ENCODE data around the gene ZNF554.
"Not testable (repeated sequence)": the region's sequence is repeated elsewhere in the genome, so short reads cannot be mapped to it uniquely, and the experiment has no call there.

ZNF554 gene

DNA sequence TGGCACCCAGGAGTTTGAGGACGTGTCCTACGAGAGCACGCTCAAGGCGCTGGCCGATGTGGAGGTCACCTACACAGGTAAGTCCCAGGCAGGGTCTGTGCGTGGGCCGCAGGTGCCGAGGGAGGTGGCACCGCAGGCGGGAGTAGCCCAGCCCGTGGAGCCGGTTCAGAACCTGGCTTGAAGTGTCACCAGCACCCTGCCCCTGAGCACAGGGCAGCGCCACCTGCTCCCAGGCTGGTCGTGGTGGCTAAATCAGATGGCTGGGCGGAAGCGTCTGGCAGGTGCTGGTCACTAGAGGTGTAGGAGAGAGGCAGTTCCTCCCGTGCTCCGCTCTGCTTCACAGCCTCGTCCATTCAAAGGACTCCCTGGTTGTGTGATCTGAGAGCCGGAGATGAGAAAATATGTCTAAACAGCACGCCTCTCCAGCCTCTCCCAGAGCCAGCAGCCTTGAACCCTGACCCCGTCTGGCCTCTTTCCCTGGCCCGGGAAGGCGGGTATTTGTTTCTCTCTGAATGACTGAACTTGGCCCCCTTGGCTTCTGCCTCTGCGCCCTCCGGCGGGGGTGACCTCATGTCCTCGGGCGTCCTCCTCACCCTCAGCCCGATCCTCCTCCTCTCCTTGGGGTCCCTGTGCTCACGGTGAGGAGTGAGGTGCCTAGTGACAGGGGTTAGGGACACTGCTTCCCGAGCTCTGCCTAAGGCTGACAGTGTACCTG lies 29.0 kb upstream of the ZNF554 start:
- DNase-seq (ENCODE audit: low read depth in 2 of 2) = no peak

DNA sequence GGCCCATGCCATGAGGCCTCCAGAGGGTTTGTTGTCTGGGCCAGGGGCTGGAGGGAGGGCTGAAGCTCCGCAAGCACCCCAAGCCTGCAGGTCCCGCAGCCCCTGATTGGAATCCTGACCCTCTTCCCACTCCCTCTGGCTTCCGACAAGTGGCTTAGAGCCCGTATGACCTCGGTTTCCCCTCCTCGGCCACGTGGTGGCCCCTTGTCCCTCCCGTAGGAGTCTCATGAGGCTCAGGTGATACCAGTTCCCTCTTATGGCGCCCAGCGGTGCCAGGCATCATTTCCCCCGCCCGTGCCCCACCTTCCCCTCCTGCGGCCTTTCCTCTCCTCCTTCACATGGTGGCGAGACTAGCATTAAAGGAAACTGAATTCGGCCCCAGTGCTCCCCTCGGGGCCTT lies 28.2 kb upstream of the ZNF554 start:
- DNase-seq (ENCODE audit: low read depth in 2 of 2) = no peak

DNA sequence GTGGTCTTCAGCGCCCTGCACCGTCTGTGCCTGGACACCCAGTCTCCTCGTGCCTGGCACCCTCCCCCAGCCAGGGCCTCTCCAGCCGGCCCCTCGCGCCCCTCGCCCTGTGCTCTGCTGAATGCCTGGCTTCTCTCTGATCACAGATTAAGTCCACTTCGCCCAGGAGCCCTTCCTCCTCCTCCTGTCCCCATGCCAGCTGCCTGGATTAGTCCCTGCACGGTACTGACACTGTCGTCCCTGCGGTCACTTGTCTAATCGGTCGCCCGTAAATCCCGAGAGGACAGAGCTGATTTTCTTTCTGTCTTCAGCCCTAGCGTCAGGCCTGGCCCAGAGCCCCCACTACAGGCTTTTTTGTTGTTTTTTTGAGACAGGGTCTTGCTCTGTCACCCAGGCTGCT lies 27.8 kb upstream of the ZNF554 start:
- DNase-seq (ENCODE audit: low read depth in 2 of 2) = no peak

DNA sequence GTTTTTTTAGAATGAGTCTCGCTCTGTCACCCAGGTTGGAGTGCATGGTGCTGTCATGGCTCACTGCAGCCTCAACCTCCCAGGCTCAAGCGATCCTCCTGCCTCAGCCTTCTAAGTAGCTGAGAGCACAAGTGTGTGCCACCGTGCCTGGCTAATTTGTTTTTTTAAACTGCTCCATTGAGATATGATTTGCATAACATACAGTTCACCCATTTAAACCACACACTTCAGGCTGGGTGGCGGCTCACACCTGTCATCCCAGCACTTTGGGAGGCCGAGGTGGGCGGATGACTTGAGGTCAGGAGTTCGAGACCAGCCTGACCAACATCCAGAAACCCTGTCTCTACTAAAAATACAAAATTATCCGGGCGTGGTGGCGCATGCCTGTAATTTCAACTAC lies 27.0 kb upstream of the ZNF554 start:
- DNase-seq (ENCODE audit: low read depth in 2 of 2) = not testable (repeated sequence)

DNA sequence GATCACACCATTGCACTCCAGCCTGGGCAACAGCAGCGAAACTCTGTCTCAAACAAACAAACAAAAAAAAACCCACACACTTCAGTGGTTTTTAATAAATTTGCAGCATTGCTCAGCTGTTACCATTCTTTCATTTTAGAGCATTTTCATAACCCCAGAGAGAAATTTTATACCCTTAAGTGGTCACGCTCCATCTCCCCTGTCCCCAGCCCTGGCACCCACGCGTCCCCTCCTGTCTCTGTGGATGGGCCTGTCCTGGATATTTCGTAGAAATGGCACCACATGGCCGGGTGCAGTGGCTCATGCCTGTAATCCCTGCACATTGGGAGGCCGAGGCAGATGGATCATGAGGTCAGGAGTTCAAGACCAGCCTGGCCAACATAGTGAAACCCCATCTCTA lies 26.5 kb upstream of the ZNF554 start:
- no peak for DNase-seq (ENCODE audit: low read depth in 2 of 2)

DNA sequence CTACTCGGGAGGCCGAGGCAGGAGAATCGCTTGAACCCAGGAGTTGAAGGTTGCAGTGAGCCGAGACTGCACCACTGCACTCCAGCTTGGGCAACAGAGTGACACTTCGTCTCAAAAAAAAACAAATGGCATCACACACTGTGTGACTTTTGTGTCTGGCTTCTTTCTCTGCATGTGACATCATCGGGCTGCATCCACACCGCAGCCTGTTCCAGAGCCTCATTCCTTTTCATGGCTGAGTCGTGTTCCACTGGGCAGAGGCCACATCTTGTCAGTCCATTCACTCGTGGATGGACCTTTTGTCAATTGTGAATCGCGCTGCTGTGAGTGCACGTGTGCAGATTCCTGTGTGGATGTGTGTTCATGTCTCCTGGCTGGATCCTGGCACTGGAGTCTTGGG lies 26.1 kb upstream of the ZNF554 start:
- no peak for DNase-seq (ENCODE audit: low read depth in 2 of 2)

DNA sequence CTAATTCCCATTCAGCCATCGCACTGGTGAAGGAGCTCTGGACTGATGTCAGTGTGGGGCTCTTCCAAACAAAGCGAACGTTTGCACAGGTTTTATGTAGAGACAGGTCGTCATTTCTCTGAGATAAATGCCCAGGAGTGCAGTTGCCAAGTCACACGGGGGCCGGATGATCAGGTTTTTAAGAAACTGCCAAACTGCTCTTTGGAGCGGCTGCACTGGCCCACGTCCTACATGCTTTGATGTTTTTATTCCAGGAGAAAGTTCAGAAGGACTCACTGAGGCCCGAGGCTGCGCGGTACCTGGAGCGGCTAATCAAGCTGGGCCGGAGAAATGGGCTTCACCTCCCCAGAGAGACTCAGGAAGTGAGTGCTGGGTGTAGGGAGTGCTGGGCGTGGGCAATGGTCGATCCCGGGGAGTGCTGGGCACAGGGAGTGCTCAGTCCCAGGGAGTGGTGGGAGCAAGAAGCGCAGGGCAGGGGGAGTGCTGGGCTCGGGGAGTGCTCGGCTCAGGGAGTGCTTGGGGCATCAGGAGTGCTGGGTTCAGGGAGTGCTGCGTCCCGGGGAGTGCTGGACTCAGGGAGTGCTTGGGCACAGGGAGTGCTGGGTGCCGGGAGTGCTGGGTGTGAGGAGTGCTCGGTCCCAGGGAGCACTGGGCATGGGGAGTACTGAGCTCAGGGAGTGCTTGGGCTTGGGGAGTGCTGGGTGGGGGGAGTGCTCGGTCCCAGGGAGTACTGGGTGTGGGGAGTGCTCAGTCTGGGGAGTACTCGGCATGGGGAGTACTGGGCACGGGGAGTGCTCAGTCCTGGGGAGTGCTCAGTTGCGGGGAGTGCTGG lies 23.6 kb upstream of the ZNF554 start:
- no peak for DNase-seq (ENCODE audit: low read depth in 2 of 2)

DNA sequence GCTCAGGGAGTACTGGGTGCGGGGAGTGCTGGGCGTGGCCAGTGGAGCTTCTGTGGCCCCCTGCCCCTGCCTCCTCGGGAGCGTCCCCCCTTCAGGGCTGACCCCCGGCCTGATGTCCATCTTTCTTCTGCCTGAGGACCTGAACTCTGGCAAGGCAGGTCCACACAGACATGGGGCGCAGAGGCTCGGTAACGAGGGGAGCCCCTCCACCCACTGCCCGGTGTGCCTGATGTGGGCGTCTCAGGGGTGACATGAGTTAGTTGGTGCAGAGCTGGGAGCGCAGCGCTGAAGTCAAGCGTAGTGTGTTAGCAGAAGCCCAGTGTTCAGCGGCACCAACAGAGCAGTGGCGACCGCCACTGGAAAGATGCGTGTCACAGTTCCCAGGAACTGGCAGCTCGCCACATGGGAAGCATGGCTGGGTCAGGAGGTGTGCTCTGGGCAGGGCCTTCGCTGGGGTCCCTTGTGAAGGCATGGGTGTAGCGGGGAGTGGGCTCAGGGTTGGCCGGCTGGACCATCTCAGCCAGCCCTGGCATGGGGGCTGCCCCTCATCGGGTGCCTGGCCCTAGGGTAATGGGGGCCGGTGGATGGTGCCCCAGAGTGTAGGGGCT lies 22.9 kb upstream of the ZNF554 start:
- no peak for DNase-seq (ENCODE audit: low read depth in 2 of 2)

DNA sequence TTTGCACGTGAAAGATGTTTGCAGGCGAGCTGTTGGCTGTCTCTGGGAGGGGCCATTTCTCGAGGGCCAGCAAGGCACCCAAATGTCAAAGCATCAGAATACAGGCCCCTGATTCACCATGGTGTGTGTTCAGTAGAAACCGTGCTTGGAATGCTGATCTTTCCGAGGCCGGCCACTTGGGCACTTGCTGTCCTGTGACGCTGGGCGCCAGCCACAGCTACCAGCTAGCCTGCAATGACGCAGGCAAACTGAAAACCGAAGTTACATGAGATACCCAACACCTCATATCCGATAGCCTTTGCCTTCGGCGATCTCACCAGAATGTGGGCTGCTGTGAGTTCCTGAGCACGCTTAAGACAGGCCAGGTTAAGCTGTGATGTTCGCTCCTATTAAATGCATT lies 22.4 kb upstream of the ZNF554 start:
- DNase-seq (ENCODE audit: low read depth in 2 of 2) = no peak

DNA sequence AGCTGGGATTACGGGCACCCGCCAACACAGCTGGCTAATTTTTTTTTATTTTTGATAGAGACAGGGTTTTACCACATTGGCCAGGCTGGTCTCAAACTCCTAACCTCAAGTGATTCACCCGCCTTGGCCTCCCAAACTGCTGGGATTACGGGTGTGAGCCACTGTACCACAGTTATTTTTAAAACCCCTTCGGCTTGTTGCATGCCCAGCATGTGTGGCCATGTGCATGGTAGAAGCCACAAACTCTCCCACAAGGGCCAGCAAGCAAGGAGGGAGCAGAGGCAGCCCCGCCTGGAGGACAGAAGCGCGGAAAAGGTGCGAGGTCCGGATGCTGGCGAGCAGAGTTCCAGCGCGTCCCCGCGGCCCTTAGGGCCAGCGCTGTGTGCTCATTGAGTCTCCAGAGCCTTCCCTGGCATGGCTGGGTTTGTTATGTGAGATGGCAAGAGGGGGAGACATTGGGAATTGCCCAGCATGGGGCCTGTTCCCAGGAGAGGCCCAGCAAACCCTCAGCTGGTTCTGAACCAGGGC lies 21.4 kb upstream of the ZNF554 start:
- DNase-seq (ENCODE audit: low read depth in 2 of 2) = no peak

DNA sequence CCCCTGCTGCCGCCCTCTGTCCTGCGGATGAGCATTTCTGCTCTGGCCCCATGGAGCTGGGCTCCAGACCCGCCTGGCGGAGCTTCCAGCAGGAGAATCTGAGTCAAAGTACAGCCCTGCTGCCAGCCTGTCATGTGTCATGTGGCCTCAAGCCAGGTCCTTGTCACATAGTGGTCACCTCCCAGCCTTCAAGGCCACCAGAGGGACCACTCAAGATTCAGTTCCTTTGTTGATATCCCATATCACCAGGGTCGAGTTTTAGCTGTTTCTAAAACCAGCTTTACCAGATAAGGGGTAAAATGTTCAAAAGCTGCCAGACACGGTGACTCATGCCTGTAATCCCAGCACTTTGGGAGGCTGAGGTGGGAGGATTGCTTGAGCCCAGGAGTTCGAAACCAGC lies 20.9 kb upstream of the ZNF554 start:
- no peak for DNase-seq (ENCODE audit: low read depth in 2 of 2)

DNA sequence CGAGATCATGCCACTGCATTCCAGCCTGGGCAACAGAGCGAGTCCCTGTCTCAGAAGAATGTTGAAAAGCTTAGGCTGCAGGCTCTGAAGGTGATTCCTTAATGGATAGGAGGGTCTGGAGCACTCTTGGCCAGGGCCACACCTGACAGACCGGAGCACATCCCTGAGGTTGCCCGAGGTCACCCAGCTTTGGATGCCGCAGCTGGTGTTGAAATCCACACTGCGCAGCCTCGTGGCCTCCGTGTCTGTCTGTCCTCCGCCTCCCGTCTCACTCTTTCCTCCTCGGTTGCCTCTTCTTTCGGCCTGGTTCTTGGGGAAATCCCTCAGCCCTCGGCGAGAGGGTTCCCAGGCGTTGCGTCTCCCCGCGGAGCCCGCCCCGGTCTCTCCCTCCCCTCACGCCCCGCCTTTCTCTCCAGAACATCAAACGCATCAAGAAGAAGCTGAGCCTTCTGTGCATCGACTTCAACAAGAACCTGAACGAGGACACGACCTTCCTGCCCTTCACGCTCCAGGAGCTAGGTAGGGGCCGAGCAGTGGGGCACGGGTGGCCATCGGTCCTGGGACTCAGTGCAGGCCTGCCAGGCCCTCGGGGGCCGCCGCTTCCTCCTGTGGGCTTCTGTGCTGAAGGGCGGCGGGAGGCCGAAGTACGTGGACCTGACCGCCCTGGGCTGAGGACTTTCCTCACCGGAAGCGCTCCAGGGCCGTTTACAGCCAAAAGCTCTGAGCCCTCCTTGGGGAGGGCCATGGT lies 20.2 kb upstream of the ZNF554 start:
- DNase-seq (ENCODE audit: low read depth in 2 of 2) = no peak

DNA sequence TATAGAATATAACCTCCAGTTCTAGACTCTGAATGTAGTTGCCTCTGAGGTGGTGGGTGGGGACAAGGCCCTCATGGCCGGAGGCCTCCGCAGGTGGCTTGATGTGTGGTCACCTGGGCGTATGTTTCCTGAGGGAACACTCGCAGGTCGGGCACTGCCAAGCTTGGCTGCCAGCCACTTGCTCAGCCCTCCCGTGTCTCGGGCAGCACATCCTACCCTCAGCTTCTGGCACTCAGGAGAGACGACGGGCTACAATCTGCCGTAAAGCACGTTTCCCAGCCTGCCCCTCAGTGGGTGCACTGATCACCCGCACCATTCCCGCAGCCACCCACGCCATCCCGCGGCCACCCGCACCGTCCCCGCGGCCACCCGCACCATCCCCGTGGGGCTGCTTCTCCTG lies 19.2 kb upstream of the ZNF554 start:
- no peak for DNase-seq (ENCODE audit: low read depth in 2 of 2)

DNA sequence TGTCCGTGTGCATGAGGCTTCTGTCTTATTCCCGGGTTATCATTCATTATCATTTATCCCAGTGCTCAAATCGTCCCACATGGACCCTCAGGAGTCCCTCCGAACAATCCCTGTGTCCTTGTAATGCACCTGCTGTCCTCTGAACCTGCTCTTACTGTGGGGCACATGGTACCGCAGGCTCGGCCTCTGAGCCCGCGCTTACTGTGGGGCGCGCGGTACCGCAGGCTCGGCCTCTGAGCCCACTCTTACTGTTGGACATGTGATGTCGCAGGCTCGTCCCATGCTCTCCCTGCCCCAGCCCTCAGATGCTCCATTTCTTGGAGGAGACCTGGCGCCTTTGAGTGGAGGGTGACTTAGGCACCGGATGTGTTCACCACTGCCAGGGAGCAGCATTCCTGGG lies 16.8 kb upstream of the ZNF554 start:
- DNase-seq (ENCODE audit: low read depth in 2 of 2) = no peak

DNA sequence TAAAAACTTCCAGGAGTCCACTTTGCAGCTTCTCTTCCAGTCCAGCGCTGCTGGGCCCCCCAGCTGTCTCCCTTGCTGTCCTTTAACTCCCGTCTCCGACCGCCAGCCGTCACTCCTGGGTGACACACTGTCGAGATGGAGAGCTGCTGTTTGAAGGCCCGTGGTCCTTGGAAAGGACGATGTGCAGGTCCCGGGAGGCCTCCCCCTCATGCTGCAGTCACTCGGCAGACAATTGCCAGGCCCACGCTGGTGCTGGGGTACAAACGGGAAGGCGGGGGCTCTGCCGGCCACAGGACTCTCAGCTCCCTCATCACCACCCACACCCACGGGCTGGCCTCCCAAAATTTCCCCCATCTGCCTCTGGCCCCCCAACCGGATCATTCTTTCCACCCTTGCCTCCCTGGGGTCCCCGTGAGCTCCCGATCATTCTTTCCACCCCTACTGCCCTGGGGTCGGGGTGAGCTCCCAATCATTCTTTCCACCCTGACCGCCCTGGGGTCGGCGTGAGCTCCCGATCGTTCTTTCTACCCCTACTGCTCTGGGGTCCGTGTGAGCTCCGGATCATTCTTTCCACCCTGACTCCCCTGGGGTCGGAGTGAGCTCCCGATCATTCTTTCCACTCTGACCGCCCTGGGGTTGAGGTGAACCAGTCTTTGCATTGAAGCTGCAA lies 16.0 kb upstream of the ZNF554 start:
- DNase-seq (ENCODE audit: low read depth in 2 of 2) = no peak

DNA sequence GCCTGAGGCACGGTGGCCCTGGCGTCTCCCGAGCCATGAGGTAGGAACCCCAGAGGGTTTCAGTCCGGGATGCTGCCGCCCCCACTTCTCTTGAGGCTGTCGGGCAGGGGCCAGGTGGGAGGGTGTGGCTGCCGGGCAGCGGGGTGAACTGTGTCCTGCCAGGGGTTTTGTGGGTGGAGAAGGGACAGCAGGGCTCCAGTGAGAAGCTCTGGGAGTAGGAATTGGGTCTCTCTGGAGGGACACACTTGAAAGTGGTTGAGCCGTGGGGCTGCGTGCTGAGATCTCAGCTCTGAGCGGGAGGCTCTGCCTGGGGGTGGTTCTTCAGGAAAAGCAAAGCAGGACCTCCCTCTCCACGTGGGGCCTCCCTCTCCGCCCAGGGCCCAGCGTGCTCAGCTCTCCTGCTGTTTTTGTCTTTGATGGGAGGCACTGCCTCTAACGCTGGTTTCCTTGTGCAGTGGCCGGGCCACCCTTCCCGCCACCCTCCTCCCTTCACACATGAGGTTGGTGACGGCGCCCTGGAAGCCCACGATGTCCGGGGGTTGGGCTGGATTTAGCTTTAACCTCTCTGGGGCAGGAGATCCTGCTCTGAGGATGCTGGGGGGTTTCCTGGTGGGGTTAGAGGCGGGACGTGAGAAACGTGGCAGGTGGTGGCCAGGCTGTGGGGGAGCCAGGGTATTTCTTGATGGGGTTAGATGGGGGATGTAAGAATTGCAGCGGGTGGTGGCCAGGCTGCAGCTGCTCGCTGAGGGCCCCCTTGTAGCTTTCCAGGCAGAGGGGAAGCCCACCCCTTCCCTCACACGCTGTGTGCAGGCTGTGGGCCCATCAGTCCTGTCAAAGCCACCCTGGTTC lies 15.3 kb upstream of the ZNF554 start:
- DNase-seq (ENCODE audit: low read depth in 2 of 2) = no peak

DNA sequence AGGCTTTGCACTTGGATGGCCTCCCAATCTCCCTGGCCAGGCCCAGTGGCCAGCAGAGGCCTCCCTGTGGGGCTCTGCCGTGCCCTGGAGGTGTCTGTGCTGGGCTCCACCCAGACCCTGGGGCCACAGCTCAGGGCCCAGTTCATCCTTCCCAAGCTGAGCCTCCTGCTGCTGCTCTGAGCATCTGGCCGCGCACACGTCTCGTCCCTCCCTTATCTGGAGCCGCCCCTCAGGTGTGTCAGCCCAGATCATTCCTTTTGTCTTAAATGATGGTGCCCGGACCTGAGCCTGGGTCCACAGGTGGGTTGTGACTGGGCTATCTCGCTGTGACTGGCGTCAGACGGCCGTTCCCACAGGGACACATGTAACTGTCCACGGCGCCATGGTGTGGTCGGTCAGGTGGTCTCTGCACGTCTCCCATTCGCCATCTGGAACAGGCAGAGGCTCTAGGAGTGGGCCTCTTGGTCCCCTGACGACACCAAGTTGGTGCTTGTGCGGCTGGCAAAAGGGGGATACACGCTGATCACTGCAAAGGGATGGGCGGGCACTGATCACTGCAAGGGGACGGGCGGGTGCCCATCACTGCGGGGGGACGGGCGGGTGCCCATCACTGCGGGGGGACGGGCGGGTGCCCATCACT lies 14.3 kb upstream of the ZNF554 start:
- DNase-seq (ENCODE audit: low read depth in 2 of 2) = no peak

DNA sequence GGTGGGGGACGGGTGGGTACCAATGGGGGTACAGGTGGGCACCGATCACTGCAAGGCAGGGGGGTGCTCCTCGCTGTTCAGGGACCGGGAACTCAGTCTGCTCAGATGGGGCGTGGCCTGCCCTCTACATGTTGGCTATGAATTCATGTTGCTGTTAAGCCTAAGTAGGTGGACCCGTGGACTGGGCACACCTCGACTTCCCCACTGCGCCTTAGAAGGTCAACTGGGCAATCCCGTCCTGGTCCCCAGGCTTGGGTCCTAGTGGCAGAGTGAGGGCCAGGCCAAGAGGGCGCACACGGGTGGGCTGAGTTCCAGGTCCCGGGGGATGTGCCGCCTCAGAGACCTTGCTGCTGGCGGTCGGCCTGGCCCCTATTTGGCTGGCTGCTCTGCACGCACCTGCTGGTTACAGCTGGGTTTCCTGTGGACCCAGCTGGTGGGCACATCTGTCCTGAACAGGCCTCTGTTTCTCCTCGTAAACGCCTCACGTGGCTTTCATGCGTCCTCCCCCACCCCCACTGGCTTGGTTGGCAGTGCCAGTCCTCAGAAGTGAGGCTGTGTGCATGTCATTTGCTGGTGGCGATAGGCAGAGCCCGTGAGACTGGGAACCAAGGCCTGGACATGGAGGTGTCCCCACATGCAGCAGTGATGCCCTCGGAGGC lies 13.5 kb upstream of the ZNF554 start:
- DNase-seq (ENCODE audit: low read depth in 2 of 2) = no peak

DNA sequence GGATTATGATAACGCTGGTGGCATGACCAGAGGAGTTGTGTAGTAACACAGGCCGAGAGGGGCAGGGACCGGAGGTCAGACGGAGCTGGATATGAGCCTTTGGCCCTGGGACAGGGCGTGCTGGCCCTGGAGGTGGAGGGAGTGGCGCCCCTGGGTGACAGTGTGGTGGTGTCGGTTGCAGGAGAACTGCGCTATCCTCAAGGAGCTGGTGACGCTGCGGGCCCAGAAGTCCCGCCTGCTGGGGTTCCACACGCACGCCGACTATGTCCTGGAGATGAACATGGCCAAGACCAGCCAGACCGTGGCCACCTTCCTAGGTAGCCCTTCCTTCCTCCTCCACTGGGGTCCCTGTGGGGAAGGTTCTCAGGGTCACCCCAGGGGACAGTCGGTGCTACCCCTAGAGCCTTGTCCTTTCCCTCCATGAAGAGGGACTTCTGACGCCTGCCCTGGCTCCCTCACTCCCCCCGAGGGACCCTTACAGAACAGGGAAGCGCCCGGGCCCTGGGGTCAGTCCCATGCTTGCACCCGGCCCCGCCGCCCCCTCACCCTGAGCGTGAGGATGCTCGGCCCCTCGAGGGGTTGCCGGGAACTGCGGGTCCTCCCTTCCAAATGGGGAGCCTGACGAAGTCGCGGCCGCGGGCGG lies 12.8 kb upstream of the ZNF554 start:
- no peak for DNase-seq (ENCODE audit: low read depth in 2 of 2)
